PC-9 (cell line): ENCODE results near the gene LARP4B. TPM values are rescaled to one million over a fixed set of nuclear protein-coding genes. Genes with fewer than 3 reads are reported as not detected.

Source experiments
- BruUV-seq: library from RNA; stranded (reverse); fragments of 400-500 nt; replicated peaks from 2 replicates; lab custom pipeline; 2021; lab: Mats Ljungman, UMichigan
- CTCF ChIA-PET: fragments of 300-600 bp; sonication (Branson Sonifier 250); formaldehyde crosslinking; loops from one replicate; lab custom pipeline; 2022; ENCODE audit warnings: antibody characterized with exemption; lab: Charles Lee
- POLR2A ChIA-PET: fragments of 300-600 bp; sonication (Branson Sonifier 250); formaldehyde crosslinking; loops from one replicate; lab custom pipeline; 2022; ENCODE audit warnings: antibody characterized with exemption; ENCODE audit not compliant: unreplicated experiment; lab: Charles Lee
- DNase-seq, 2 experiments: peaks; one replicate each; pipeline versions ENCODE4 v3.0.0 to v3.0.0-alpha.2; 2015 to 2022; ENCODE audit warnings: mixed read lengths in 1 of 2
- H2AFZ ChIP-seq: fragments of 200-600 bp; sonication (generic); 2 replicates; pipeline ENCODE4 v1.8.1; 2017; ENCODE audit warnings: antibody characterized with exemption
- H3F3A ChIP-seq: fragments of 200-600 bp; sonication (generic); 2 replicates; pipeline ENCODE4 v1.8.1; 2017; ENCODE audit warnings: antibody characterized with exemption, mild to moderate bottlenecking, low read depth; ENCODE audit not compliant: insufficient read depth
- H3K27ac ChIP-seq: fragments of 200-600 bp; sonication (generic); 2 replicates; pipeline ENCODE4 v1.6.1; 2016; ENCODE audit warnings: mixed run types
- H3K27me3 ChIP-seq: fragments of 200-600 bp; sonication (generic); 2 replicates; pipeline ENCODE4 v1.6.1; 2016; ENCODE audit warnings: low read depth, mixed run types; ENCODE audit not compliant: insufficient read depth
- H3K36me3 ChIP-seq: fragments of 200-600 bp; sonication (generic); 2 replicates; pipeline ENCODE4 v1.6.1; 2016; ENCODE audit warnings: low read depth, mixed run types
- H3K4me1 ChIP-seq: fragments of 200-600 bp; sonication (generic); replicated peaks from 2 replicates; pipeline ENCODE4 v1.6.1; 2016; ENCODE audit warnings: mixed run types; ENCODE audit not compliant: insufficient read depth
- H3K4me2 ChIP-seq: fragments of 200-600 bp; sonication (generic); 2 replicates; pipeline ENCODE4 v1.6.1; 2017; ENCODE audit warnings: mixed run types
- H3K4me3 ChIP-seq: fragments of 200-600 bp; sonication (generic); 2 replicates; pipeline ENCODE4 v1.6.1; 2016; ENCODE audit warnings: mixed run types
- H3K79me2 ChIP-seq: fragments of 200-600 bp; sonication (generic); 2 replicates; pipeline ENCODE4 v1.6.1; 2017; ENCODE audit warnings: low read depth, mixed run types
- H3K9me2 ChIP-seq: fragments of 200-600 bp; sonication (generic); 2 replicates; pipeline ENCODE4 v1.8.1; 2017; ENCODE audit warnings: mild to moderate bottlenecking; ENCODE audit not compliant: insufficient read depth
- H3K9me3 ChIP-seq: fragments of 200-600 bp; sonication (generic); 2 replicates; pipeline ENCODE4 v1.8.1; 2016; ENCODE audit warnings: low read depth; ENCODE audit not compliant: insufficient read depth
- H4K20me1 ChIP-seq: fragments of 200-600 bp; sonication (generic); 2 replicates; pipeline ENCODE4 v1.8.1; 2017; ENCODE audit not compliant: insufficient read depth
- CTCF ChIP-seq: fragments of 200-600 bp; sonication (generic); conservative IDR thresholded peaks from 2 replicates; pipeline ENCODE4 v1.6.1; 2017; ENCODE audit warnings: mixed run types, antibody characterized with exemption, mild to moderate bottlenecking, moderate library complexity
- EZH2 ChIP-seq: fragments of 200-600 bp; sonication (generic); IDR thresholded peaks from 2 replicates; pipeline ENCODE4 v1.8.0; 2017; ENCODE audit warnings: antibody characterized with exemption, low read depth
- intact Hi-C: fragments of 100-400 bp; cut with micrococcal nuclease; formaldehyde crosslinking; loops from one replicate; pipeline ENCODE4 v1.10.0; 2022; ENCODE audit not compliant: unreplicated experiment
- total RNA-seq: library from RNA; stranded (reverse); gene quantifications from 2 replicates; pipeline ENCODE4 v1.2.3, GENCODE V29; 2021

The LARP4B gene
- total RNA-seq, 1 experiment from 2014 or later, result 93.4 TPM

- no peak for DNase-seq
- Histone ChIP-seq H3K9me2 (no peaks in the 10 kb centered on the region), H3F3A (no peaks in the 10 kb centered on the region; the same call in 1 of the 2 replicates), H3K4me3 (no peak overlapping the region), H3K4me2 (no peak overlapping the region), H3K79me2 (peaks cover 28% of the 10 kb centered on the region; the same call in 1 of the 2 replicates), H4K20me1 (peaks cover 2% of the 10 kb centered on the region; the same call in 1 of the 2 replicates), H2AFZ (no peak overlapping the region), H3K36me3 (0 out of 2 replicates have a peak, but pooled peaks cover 2% of the 10 kb centered on the region), H3K27me3 (no peaks in the 10 kb centered on the region), H3K4me1 (no peaks in the 10 kb centered on the region), H3K9me3 (no peaks in the 10 kb centered on the region), H3K27ac (no peak overlapping the region)
- POLR2A ChIA-PET, result no interaction called here
- CTCF ChIA-PET, result no interaction called here
- BruUV-seq, result no TSS peak
- intact Hi-C loops, result no loop called here
- TF ChIP-seq EZH2 (no peak), CTCF (no peak)
These were observed 85.3 kb downstream of the LARP4B start for GRCh38 chr10:846126-846685.

DNA sequence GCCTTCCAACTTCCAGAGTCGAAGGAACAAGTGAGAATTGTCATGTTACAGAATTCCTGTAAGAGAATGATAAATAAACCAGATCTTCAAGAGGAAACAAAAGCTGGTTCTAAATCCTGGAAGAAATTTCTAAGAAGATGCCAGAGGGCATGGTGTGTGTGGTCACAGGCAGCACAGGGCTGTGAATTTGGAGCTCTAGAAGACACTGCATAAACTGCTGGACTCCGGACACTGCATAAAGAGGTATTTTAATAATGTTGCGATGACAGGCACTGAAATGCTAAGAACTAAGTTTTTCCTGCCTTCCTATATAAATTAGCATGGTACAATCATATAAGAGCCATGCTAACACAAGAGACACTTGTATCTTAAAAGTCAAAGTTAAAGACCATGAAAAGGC lies 86.0 kb downstream of the LARP4B start:
- Histone ChIP-seq H3K9me3 (no peaks in the 10 kb centered on the region), H3K9me2 (no peaks in the 10 kb centered on the region), H3F3A (no peaks in the 10 kb centered on the region; the same call in 1 of the 2 replicates), H3K79me2 (peaks cover 24% of the 10 kb centered on the region; the same call in 1 of the 2 replicates), H4K20me1 (peaks cover 2% of the 10 kb centered on the region; the same call in 1 of the 2 replicates), H3K4me3 (no peak overlapping the region), H2AFZ (no peak overlapping the region), H3K36me3 (0 out of 2 replicates have a peak, but pooled peaks cover 2% of the 10 kb centered on the region), H3K27me3 (no peaks in the 10 kb centered on the region), H3K27ac (no peak overlapping the region), H3K4me1 (no peaks in the 10 kb centered on the region), H3K4me2 (no peak overlapping the region)
- POLR2A ChIA-PET, result no interaction called here
- DNase-seq, result no peak
- intact Hi-C loops, result no loop called here
- no TSS peak for BruUV-seq
- CTCF ChIA-PET, result no interaction called here
- TF ChIP-seq CTCF (no peak), EZH2 (no peak)

DNA sequence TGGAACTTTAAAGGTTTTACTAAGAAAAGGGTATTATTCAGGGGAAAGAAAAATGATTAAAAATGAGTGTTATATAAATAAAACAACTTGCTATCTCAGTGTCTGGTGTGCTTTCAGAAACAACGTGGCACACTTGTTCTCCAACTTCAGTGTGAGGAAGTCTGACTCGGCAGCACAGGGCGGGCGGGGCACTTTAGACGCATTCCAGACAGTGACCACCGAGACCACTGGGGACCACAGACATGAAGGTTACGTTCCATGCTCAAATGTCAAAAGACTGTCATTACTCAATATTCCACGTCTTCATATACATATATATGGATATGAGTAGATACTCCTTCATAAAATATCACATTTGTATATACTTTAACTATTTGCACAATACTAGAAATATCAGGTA lies 87.0 kb downstream of the LARP4B start:
- Histone ChIP-seq H4K20me1 (peaks cover 2% of the 10 kb centered on the region; the same call in 1 of the 2 replicates), H2AFZ (no peak overlapping the region), H3K4me3 (no peak overlapping the region), H3F3A (no peaks in the 10 kb centered on the region; the same call in 1 of the 2 replicates), H3K9me2 (no peaks in the 10 kb centered on the region), H3K4me1 (no peaks in the 10 kb centered on the region), H3K27ac (no peak overlapping the region), H3K9me3 (no peaks in the 10 kb centered on the region), H3K4me2 (no peak overlapping the region), H3K79me2 (peaks cover 14% of the 10 kb centered on the region; the same call in 1 of the 2 replicates), H3K27me3 (no peaks in the 10 kb centered on the region), H3K36me3 (no peaks in the 10 kb centered on the region)
- DNase-seq, result no peak
- intact Hi-C loops, result no loop called here
- CTCF ChIA-PET, result no interaction called here
- BruUV-seq, result no TSS peak
- POLR2A ChIA-PET, result no interaction called here
- no peak for TF ChIP-seq EZH2
- TF ChIP-seq CTCF, result no peak
